G401 (cell line): ENCODE measurements around the gene ENOX2. TPM values are rescaled to one million over a fixed set of nuclear protein-coding genes. Genes with fewer than 3 reads are reported as not detected.
"Not testable (repeated sequence)": the region's sequence is repeated elsewhere in the genome, so short reads cannot be mapped to it uniquely, and the experiment has no call there.

Source experiments
- DNase-seq: peaks from one replicate; pipeline ENCODE4 v3.0.0-alpha.2; 2015; ENCODE audit warnings: low spot score
- in situ Hi-C: cut with HindIII; loops from 2 replicates; pipeline ENCODE4 v1.10.0; 2016; ENCODE audit warnings: low sequenced_read_pairs, mixed read lengths
- total RNA-seq: library from RNA; depleted of rRNA; stranded (reverse); fragments of >200 nt; shearing (Covaris generic); gene quantifications from 2 replicates; pipeline ENCODE4 v1.2.3, GENCODE V29; 2014

Gene ENOX2
- total RNA-seq, 1 experiment from 2014 or later: 3.3 TPM

DNA sequence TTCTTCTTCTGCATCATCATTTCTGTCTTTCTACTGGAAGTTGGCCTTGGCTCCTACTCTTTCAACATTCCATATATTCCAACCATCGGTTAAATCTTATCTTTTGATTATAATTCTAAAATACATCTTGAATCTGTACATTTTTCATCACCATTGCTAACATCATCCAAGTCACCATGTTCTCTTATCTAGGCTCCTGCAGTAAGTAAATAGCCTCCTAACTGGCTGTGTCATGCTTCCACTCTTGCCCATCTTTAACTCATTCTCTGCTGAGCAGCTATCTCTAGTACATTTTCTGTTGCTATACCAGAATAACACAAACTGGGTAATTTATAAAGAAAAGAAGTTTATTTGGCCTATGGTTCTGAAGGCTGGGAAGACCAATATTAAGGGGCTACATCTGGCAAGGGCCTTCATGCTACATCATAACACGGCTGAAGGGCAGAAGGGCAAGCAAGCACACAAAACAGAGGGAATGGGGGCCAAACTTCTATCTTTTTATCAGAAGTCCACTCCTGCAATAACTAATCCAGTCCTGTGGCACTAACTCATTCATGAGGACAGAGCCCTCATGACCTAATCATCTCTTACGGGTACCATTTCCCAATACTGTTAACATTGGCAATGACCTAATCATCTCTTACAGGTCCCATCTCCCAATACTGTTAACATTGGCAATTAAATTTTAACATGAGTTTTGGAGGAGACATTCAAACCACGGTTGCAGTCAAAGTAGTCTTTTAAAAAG is 72.2 kb downstream of the ENOX2 start:
- DNase-seq: no peak
- in situ Hi-C loops: no loop called here

DNA sequence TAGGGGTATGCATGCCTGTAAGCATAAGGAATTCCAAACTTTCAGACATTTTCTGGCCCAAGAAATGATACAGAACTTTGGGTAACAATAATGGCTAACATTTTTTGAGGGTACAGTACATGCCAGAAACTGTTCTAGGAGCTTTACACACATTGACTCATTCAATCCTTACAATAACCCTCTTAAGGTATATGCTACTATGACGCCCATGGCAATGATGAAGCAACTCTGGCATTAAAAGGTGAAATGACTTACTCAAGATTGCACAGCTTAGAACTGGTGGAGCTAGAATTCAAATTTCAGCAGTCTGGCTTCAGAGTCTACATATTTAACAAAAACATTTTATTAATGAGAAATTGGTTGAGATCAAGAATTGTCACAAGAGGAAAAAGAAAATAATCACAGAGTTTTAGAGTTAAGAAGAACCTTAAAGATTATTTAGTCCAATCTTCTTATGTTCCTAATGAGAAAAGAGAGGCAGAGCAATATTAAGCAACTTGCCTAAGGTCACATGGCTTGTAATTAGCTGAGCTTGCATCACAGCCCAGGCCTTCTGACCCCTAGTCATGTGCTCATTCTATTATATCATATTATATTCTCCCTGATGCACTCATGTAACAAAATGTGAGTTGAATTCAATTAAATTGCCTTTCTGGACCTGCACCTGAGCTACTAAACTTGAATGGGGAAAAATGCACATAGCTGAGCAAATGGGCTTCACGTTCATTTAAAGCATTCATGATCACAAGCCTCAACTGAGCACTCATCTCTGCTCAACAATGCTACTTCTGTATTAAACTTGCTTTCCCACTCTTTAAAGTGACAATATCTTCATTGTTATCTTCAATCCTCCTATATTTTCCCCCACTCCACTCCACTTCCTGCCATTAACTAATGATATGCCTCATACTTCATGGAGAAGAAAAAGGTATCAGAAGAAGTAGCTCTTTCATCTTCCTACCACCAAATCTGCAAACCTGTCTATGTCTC is 73.2 kb downstream of the ENOX2 start:
- in situ Hi-C loops: no loop called here
- no peak for DNase-seq

- DNase-seq: no peak
- in situ Hi-C loops: no loop called here
These were observed 74.4 kb downstream of the ENOX2 start for GRCh38 chrX:130828641-130829040.

DNA sequence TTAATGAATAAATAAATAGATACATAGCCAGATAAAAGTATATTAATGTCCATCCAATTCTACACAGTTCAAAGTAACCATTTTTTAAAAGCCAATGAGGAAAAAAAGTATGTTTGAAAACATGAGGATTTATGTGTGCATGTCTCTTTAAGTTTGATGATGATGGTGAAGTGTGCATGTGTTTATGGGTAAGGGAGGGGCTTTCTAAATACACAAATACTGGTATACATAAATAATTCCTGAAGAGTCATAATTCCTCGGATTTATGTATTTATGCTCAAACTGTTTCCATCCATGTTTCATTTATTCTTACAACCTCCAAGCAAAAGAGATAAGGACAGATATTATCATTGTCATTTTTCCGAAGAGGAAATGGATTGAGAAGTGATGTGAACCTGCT is 75.4 kb downstream of the ENOX2 start:
- DNase-seq: no peak
- in situ Hi-C loops: no loop called here

- in situ Hi-C loops: no loop called here
These were observed 76.8 kb downstream of the ENOX2 start for GRCh38 chrX:130826249-130826648.

DNA sequence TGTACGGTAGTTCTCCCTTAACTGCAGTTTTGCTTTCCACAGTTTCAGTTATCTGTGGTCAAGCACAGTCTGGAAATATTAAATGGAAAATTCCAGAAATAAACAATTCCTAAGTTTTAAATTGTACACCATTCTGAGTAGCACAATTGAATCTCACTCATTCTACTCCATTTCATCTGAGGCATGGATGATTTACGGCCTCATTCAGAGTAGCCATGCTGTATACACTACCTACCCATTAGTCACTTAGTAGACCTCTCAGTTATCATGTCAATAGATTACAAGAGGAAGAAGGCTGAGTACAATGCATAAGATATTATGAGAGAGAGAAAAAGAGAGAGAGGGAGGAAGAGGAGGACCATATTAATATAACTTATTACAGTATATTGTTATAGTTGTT is 77.5 kb downstream of the ENOX2 start:
- in situ Hi-C loops: no loop called here

More at GRCh38 chrX:130826249-130826648, 76.8 kb downstream of the ENOX2 start:
- no peak for DNase-seq

DNA sequence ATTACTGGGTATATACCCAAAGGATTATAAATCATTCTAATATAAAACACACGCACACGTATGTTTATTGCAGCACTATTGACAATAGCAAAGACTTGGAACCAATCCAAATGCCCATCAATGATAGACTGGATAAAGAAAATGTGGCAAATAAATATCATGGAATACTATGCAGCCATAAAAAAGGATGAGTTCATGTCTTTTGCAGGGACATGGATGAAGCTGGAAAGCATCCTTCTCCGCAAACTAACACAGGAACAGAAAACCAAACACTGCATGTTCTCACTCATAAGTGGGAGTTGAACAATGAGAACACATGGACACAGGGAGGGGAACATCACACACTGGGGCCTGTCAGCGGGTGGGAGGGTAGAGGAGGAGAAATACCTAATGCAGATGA is 83.6 kb downstream of the ENOX2 start:
- in situ Hi-C loops, DNase-seq: not testable (repeated sequence)

More for the DNA sequence above, 77.5 kb downstream of the ENOX2 start:
- no peak for DNase-seq

GRCh38 chrX:130813932-130814331 is 89.1 kb downstream of the ENOX2 start:
- in situ Hi-C loops, DNase-seq: not testable (repeated sequence)

DNA sequence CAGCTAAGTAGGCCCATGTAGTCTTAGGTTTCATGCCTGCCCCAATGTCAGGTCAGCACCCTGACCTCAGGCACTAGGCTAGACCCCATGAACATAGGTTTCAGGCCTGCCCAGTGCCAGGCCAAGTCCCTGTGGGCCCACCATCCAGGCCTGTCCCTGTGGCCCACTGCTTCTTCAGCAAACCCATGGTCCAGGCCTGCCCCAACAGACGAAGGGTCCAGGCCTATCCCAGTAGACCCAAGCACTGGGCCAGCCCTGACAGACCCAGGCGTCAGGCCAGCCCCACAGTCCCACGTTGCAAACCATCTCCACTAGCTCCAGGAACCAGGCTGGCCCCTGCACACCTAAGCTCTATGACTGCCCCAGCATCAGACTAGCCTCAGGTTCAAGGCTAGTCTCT is 92.4 kb downstream of the ENOX2 start:
- DNase-seq: no peak
- in situ Hi-C loops: no loop called here

DNA sequence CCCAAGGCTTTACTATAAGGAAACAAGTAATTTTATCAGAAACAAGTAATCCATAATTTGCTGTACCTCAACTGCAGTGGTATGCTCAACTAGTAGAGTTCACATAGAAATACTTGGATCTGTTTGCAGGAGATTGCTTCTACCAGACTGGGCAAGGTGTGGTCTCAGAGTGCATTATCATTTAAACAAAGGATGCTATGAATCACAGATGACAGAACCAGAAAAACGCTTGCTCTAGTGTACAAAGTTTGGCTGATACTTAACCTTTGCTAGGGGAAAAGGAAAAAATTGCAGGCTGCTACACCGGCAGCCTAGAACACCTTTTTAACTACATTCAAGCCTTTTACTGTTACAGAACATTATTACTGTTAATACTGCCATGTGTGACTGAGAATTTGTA is 97.1 kb downstream of the ENOX2 start:
- no peak for DNase-seq
- in situ Hi-C loops: no loop called here

DNA sequence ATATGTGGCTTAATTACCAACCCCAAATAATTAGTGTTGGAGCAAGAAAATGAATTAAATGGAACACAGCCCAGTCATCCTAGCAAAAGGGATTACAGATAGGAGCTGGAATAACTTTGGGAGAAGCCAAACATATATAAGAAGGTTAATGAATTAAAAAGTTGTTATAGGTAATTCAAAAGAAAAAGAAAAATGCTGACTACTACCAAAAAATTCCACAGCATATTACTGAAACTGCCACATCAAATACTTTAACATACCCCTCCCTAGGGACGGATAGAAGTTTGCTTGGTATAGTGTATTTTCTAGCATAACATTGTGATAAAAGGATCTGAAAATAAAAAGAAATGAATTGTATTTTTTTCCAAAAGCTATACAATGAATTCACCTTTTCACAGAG is 99.5 kb downstream of the ENOX2 start:
- in situ Hi-C loops: no loop called here

GRCh38 chrX:130801901-130802300 is 101.1 kb downstream of the ENOX2 start:
- DNase-seq: no peak
- in situ Hi-C loops: no loop called here

More for the DNA sequence above, 99.5 kb downstream of the ENOX2 start:
- no peak for DNase-seq

- DNase-seq: no peak
- in situ Hi-C loops: no loop called here
These were observed 103.6 kb downstream of the ENOX2 start for GRCh38 chrX:130799393-130799792.

GRCh38 chrX:130793975-130794374 is 109.0 kb downstream of the ENOX2 start:
- in situ Hi-C loops: no loop called here

GRCh38 chrX:130791870-130792269 is 111.1 kb downstream of the ENOX2 start:
- in situ Hi-C loops, DNase-seq: not testable (repeated sequence)

More at GRCh38 chrX:130793975-130794374, 109.0 kb downstream of the ENOX2 start:
- DNase-seq: no peak

- DNase-seq: no peak
- in situ Hi-C loops: no loop called here
These were observed 113.2 kb downstream of the ENOX2 start for GRCh38 chrX:130789793-130790192.

DNA sequence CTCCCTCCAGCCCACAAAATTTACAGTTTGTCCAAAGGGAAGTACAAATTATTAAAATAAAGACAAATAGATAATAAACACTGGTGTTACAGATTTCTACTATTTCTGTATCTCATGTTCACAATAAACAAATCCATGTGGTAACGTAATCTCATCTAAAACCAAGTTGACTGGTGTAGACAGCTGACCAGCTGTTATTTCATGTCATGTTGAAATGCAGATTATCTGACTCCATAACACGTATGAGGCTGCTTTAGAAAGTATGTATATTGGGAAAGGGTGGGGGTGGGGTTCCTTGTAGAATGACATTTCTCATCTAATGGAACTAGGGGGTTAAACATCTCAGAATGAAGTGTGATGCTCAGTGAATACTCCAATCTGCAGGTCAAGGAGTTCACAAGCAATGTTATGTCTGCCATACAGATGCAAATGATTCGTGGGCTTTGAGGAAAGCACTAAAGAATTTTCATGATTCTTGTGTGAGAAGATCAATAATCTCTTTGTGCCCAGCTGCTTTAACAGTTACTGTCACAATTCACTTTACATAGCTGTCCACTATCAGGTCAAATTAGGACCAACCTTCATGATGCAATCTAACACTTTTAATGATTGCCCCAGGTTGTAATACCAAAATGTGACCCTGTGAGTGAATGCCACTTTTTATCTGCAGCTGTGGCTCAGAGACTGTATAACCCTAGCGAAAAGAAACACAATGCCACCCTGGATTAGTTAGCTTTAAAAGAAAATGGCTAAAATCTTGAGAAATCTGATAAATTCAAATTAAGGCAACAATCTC is 114.0 kb downstream of the ENOX2 start:
- no peak for DNase-seq
- in situ Hi-C loops: no loop called here

- DNase-seq: no peak
- in situ Hi-C loops: no loop called here
These were observed 117.0 kb downstream of the ENOX2 start for GRCh38 chrX:130786030-130786429.

GRCh38 chrX:130778773-130779172 is 124.2 kb downstream of the ENOX2 start:
- DNase-seq: no peak
- in situ Hi-C loops: no loop called here
